ENCODE measurements around the gene ARFRP1.
A peak's percentile ranks its signal among the peaks of the same experiment; 100 is the strongest.

Gene ARFRP1

GRCh38 chr20:63736893-63737694 is 29.3 kb upstream of the ARFRP1 start:
- Histone ChIP-seq H3K4me3 (ENCODE audit: low read depth, low read length, poor library complexity, severe bottlenecking) (peak overlapping the region; percentile 42), H4K20me1 (ENCODE audit: insufficient read depth, low read length) (no peaks in the 10 kb centered on the region), H3K9me3 (ENCODE audit: low read length) (no peaks in the 10 kb centered on the region), H3K9ac (ENCODE audit: low read length) (peak overlapping the region; percentile 49), H3F3A (ENCODE audit: insufficient read depth, low read length) (no peaks in the 10 kb centered on the region; the same call in 1 of the 2 replicates), H3K36me3 (ENCODE audit: insufficient read depth, low read length) (peaks cover 29% of the 10 kb centered on the region), H3K4me1 (ENCODE audit: insufficient read depth, low read length, severe bottlenecking) (peaks cover 39% of the 10 kb centered on the region), H3K4me2 (ENCODE audit: low read length) (peak overlapping the region; percentile 55), H3K27ac (ENCODE audit: low read depth, low read length, poor library complexity, severe bottlenecking) (peak overlapping the region; percentile 72), H3K79me2 (ENCODE audit: insufficient read depth, low read length) (no peaks in the 10 kb centered on the region), H3K27me3 (ENCODE audit: insufficient read depth, low read length) (no peaks in the 10 kb centered on the region; the same call in 1 of the 2 replicates), H2AFZ (ENCODE audit: low read length) (no peak overlapping the region), H3K9me2 (ENCODE audit: low read depth, low read length) (no peaks in the 10 kb centered on the region)
- TF ChIP-seq EZH2 (IDR thresholded peaks at IDR 0.05; ENCODE audit: borderline replicate concordance, low read length) (no peak), CTCF (IDR thresholded peaks at IDR 0.05; ENCODE audit: low read length) (no peak)

- peak within 1 kb of the TSS; percentile 55 for H3K4me2 ChIP-seq (ENCODE audit: low read length)
- no peak within 1 kb of the TSS for H2AFZ ChIP-seq (ENCODE audit: low read length)
- no peaks in the 10 kb centered on the region; the same call in 1 of the 2 replicates for H3F3A ChIP-seq (ENCODE audit: insufficient read depth, low read length)
- H3K79me2 ChIP-seq (ENCODE audit: insufficient read depth, low read length), result no peaks in the 10 kb centered on the region
- H3K27ac ChIP-seq (ENCODE audit: low read depth, low read length, poor library complexity, severe bottlenecking), result peak within 1 kb of the TSS; percentile 72
- peaks cover 46% of the 10 kb centered on the region for H3K4me1 ChIP-seq (ENCODE audit: insufficient read depth, low read length, severe bottlenecking)
- TF ChIP-seq EZH2 (IDR thresholded peaks at IDR 0.05; ENCODE audit: borderline replicate concordance, low read length) (no peak), CTCF (IDR thresholded peaks at IDR 0.05; ENCODE audit: low read length) (0 out of 2 replicates have a peak, but pooled peaks have one; percentile 18)
- peaks cover 23% of the 10 kb centered on the region for H3K36me3 ChIP-seq (ENCODE audit: insufficient read depth, low read length)
- H3K9me3 ChIP-seq (ENCODE audit: low read length), result no peaks in the 10 kb centered on the region
- H4K20me1 ChIP-seq (ENCODE audit: insufficient read depth, low read length), result no peaks in the 10 kb centered on the region
- H3K4me3 ChIP-seq (ENCODE audit: low read depth, low read length, poor library complexity, severe bottlenecking), result peak within 1 kb of the TSS; percentile 42
- H3K9me2 ChIP-seq (ENCODE audit: low read depth, low read length), result no peaks in the 10 kb centered on the region
- no peaks in the 10 kb centered on the region; the same call in 1 of the 2 replicates for H3K27me3 ChIP-seq (ENCODE audit: insufficient read depth, low read length)
- H3K9ac ChIP-seq (ENCODE audit: low read length), result peak within 1 kb of the TSS; percentile 49
Observed at GRCh38 chr20:63735859-63736718, 28.3 kb upstream of the ARFRP1 start, which contains the start of gene LIME1. Gene LIME1, plus strand, starts transcription at chr20:63736664. Its CDS starts 886 bp downstream, at chr20:63737550.

GRCh38 chr20:63734946-63735858 is 27.4 kb upstream of the ARFRP1 start:
- Histone ChIP-seq H3K9me3 (ENCODE audit: low read length) (no peaks in the 10 kb centered on the region), H3K4me1 (ENCODE audit: insufficient read depth, low read length, severe bottlenecking) (peaks cover 48% of the 10 kb centered on the region), H3K79me2 (ENCODE audit: insufficient read depth, low read length) (no peaks in the 10 kb centered on the region), H3F3A (ENCODE audit: insufficient read depth, low read length) (no peaks in the 10 kb centered on the region; the same call in 1 of the 2 replicates), H3K4me2 (ENCODE audit: low read length) (no peak overlapping the region), H4K20me1 (ENCODE audit: insufficient read depth, low read length) (no peaks in the 10 kb centered on the region), H3K9me2 (ENCODE audit: low read depth, low read length) (no peaks in the 10 kb centered on the region), H3K27ac (ENCODE audit: low read depth, low read length, poor library complexity, severe bottlenecking) (no peak overlapping the region), H3K4me3 (ENCODE audit: low read depth, low read length, poor library complexity, severe bottlenecking) (no peak overlapping the region), H3K27me3 (ENCODE audit: insufficient read depth, low read length) (no peaks in the 10 kb centered on the region; the same call in 1 of the 2 replicates), H3K9ac (ENCODE audit: low read length) (no peak overlapping the region), H3K36me3 (ENCODE audit: insufficient read depth, low read length) (peaks cover 23% of the 10 kb centered on the region), H2AFZ (ENCODE audit: low read length) (no peak overlapping the region)
- TF ChIP-seq CTCF (IDR thresholded peaks at IDR 0.05; ENCODE audit: low read length) (no peak), EZH2 (IDR thresholded peaks at IDR 0.05; ENCODE audit: borderline replicate concordance, low read length) (no peak)
